Stimulated activated naive CD4-positive, alpha-beta T cell (primary cell): ENCODE measurements around the gene PNPO.
A peak's percentile ranks its signal among the peaks of the same experiment; 100 is the strongest.
"Not testable (repeated sequence)": the region's sequence is repeated elsewhere in the genome, so short reads cannot be mapped to it uniquely, and the experiment has no call there.

ENCODE experiments used
- DNase-seq, 6 experiments: peaks; one replicate each; lab custom pipeline; 2025; lab: John Stamatoyannopoulos, UW

PNPO gene

DNA sequence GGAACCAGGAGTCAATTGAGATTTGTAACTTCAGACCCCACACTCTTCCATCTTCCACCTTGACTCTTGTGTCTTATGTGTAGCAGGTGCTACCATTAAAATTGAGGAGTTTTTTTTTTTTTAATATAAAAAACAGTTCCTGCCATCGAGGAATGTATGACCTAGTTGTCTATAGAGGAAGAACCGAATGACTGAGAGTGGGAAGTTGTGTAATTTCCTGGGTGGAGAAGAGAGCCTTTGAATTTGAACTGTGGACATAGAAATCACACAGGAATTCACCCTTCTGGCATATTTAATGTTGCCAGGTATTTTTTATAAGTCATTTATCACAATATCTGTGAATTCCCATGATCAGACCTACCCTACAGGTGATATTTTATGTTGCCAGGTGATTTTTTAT, 23.4 kb upstream of the PNPO start:
- DNase-seq, result no peak

DNA sequence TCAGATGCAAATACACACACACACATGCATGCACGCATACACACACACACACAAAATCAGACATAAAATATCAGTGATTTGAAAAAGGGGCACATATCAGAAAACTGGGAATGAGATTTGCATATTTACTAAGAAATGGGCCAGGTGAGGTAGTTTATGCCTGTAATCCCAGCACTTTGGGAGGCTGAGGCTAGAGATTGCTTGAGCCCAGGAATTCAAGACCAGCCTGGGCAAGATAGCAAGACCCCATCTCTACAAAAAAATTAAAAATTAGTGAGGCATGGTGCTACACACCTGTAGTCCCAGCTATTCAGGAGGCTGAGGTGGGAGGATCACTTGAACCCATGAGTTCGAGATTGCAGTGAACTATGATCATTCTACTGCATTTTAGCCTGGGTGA, 22.4 kb upstream of the PNPO start:
- DNase-seq, result no peak

DNA sequence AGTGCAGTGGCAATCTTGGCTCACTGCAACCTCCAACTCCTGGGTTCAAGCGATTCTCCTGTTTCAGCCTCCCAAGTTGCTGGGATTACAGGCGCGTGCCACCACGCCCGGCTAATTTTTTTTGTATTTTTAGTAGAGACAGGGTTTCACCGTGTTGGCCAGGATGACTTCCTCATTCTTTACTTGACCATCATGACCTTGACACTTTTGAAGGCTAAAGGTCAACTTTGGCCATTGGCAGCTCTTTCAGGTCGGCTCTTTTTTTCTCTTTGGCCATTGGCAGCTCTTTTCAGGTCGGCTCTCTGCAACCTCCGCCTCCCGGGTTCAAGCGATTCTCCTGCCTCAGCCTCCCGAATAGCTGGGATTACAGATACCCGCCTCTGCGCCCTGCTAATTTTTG, 21.5 kb upstream of the PNPO start:
- not testable (repeated sequence) for DNase-seq

DNA sequence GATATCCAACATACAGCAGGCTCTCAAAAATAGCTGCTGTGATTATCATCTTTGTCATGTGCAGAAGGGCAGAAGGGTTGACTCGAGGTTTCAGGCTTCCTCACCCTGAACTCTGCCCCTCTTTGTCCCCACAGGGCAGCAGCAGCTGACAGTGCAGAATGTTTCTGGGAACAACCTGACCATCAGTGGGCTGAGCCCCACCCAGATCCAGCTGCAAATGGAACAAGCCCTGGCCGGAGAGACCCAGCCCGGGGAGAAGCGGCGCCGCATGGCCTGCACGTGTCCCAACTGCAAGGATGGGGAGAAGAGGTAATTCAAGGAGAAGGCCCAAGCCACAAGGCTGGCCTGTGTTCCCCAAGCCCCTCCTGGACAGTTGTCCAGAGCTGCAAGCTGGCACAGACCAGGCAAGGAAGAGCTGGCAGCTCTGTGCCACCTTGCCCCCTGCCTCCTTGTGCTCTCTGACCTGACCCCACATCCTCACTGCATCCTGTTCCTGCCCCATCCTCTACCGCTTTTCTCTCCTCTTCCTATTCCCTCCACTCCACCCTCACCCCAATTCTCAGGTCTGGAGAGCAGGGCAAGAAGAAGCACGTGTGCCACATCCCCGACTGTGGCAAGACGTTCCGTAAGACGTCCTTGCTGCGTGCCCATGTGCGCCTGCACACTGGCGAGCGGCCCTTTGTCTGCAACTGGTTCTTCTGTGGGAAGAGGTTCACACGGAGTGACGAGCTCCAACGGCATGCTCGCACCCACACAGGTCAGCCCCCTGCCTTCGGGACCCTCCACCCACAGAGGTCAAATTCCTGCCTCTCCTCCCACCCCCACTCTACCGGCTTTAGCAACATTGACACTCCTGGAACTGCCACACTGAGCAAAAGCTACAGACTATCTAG, 16.3 kb upstream of the PNPO start:
- no peak for DNase-seq

DNA sequence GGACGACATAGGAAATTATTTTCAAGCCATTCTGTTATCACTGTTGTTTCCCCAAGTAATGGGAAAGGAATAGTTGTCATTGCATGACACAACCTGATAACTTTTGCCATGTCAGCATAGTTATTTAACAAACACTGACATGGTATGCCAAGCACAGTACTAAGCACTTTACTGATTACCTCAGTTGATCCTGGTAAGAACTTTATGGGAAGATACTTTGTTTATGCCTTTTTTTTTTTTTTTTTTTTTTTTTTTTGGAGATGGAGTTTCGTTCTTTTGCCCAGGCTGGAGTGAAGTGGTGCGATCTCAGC, 15.7 kb upstream of the PNPO start:
- DNase-seq, result no peak

DNA sequence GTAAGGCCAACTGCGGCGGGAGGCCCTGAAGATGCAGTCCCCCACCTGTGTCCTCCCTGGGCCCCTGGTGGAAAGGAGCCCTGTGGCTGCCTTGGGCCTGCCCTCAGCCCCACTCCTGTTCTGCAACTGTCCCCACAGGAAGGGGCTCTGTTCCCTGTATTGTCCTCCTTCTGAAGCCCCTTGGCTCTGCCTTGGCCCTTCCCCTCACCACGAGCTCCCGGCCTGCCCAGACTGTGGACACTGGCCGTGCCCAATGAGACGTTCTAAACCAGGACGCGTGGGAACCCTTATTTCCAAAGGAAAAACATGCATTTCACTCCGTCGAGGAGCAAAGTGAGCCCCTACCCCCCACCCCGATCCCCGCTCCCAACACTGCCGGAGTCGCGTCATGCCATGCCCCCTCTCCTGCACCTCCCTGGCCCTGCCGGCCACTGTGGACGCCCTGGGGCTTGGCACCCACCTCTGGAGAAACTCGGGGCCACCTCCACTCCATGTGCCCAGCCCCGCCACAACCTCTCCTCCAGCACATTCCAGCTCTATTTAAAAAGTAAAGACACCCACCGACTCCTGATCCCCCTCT, 13.5 kb upstream of the PNPO start:
- DNase-seq, result no peak

DNA sequence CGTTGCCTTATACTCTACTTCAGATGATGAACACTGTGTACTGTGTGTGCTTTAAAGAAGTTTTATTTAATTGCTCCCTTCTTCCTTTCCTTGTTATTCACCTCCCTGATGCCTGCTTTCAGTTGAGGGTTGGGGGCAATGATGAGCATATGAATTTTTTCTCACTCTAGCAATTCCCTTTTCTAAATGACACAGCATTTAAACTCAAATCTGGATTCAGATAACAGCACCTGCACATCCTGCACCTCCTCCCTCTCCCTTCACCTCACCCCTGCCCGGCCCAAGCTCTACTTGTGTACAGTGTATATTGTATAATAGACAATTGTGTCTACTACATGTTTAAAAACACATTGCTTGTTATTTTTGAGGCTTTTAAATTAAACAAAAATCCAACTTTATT, 13.0 kb upstream of the PNPO start:
- no peak for DNase-seq

DNA sequence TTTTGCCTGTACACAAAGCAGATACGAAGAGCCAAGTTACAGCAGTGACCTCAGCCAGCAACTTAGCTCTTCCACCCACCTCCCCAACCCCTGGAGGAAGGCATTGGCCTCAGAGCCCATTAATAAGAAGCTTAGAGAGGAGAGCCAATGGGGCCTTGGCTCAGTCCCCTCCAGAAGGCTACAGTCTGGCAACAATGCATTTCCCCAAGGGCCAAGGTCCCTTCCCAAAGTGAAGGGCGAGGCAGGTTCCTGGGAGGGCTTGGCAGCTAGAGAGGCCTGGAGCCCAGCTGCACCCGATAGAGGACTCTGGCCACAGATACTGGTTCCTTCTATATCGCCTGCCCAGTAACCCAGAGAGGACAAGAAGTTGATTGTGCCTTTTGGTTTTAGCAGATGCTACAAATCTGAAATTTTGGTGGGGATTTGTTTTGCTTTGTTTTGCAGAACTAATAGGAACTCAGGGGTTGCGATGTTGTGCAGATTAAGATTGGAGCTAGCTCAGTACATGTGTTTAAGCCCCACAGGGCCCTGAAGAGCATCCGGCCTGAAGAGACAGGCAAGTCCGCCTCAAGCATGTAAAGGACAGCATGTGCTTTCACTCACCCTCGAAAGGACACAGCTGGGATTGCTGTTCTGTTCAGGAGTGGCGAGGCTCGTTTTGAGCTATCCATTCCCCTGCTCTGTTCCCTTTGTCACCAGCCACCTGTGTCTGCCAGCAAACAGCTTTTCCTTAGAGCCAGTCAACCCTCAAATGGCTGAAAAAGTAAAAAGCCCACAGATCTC, 12.0 kb upstream of the PNPO start:
- no peak for DNase-seq

DNA sequence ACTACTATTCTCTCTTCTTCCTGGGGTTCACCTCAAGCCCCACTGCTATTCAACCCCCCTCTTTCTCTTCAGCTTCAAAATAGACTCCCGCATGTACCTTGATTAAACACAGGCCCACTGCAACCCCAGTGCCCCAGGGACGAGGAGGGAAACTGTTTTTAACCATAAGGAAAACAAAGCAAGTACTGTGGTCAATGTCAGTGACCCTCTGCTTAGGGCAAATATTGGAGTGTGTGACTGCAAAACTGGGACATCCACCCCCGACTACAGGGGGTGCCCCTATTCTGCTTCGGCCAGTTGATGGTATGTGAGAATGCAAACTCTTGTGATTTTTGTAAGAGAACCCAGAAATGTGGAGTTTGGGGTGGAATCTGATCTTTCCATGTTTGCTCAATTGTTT, 9.5 kb upstream of the PNPO start:
- DNase-seq, result no peak

DNA sequence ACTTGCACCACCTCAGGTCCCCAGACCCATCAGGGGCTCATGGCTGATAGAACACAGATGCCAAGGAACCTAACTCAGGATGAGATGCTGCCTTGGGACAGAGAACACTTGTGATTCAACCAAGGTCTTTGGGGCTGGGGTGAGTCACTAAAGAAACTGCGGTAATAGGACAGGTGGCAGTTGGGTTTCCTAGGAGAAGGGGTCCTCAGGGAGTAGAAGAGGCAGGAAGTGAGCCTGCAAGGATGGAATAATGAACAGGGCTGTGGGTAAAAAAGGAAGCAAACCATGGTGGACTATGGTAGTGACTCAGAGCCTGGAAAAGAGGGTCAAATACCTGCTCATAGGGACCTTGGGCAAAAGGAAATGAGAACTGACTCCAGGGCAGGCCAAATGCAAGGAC, 6.5 kb upstream of the PNPO start:
- DNase-seq, result no peak

DNA sequence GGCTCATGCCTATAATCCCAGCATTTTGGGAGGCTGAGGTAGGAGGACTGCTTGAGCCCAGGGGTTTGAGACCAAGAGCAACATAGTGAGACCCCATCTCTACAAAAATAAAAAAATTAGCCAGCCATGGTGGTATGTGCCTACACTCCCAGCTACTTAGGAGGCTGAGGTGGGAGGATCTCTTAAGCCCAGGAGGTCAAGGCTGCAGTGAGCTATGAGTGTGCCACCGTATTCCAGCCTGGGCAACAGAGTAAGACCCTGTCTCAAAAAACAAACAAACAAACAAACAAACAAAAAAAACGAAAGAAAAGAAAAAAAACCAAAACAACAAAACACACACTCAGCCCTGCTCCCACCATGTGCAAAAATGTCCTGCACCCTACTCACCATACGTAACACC, 5.9 kb upstream of the PNPO start:
- DNase-seq, result not testable (repeated sequence)

DNA sequence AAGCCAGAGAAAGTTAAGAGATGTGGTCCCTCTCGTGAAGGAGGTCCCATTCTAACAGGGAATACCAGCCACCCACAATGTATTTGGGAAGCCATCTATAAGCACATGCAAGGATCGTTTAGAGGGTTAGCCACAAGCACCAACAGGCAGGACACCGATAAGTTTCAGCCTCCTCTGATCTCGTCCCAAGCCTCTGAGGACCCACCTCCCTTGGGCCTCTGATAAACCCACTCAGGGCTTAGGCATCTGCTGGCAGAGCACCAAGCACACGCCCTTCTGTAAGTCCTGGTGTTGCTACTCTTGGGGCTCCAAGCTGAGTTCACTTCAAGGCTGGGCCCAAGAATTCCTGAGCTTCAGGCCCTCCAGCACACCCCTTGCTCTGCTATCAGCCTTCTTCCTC, 5.4 kb upstream of the PNPO start:
- DNase-seq, result no peak

DNA sequence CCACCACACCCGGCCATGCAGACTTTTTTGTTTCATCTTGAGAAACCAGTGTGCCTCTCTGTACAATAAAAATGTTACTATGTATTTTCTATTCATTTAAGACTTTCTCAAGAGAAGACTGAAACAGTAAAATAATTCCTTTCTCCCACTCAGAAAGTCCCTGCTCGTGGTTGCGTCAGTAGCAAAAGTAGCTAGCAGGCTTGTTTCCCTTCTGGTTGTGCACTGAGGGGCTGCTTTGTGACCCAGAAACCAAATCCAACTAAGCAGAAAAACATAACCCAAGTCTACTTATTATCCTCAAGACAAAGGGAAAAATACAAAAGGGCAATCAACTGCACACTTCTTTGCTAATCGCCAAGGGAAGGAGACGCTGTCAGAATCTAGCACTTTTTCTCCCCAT, 3.4 kb upstream of the PNPO start:
- DNase-seq, result no peak

DNA sequence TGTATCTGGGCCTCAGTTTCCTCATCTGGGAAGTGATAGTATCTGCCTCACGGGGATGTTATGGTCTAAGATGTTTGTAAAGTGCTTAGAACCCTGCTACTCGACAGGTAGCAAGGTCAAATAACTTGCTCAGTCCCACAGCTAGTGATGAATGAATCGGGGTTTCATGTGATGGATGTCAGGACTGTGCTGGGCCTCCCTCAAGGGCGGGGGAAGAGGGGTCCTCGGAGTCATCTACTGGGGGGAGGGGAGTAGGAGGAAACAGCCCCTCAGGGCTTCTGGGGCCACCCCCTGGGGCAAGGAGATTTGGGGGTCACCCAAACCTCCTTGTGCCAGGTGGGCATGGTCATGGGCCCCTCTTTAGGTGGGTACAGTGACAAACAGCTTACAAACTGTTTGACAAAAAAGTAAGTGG, 732 bp downstream of the PNPO start:
- peak in 1 of 6 experiments; percentile 34 for DNase-seq

DNA sequence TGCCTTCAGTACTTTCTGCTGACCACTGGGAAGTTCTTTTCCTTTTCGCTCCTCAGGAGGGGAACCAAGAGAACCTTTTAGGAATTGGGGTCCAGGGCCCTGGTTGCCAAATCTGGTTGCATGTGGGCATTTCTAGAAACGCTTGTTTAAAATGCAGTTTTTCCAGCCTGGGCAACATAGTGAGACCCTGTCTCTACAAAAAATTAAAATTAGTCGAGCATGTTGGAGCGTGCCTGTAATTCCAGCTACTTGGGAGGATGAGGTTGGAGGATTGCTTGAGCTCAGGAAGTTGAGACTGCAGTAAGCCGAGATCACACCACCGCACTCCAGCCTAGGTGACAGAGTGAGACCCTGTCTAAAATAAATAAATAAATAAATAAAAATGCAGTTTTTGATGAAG, 1.2 kb downstream of the PNPO start:
- DNase-seq, result no peak

DNA sequence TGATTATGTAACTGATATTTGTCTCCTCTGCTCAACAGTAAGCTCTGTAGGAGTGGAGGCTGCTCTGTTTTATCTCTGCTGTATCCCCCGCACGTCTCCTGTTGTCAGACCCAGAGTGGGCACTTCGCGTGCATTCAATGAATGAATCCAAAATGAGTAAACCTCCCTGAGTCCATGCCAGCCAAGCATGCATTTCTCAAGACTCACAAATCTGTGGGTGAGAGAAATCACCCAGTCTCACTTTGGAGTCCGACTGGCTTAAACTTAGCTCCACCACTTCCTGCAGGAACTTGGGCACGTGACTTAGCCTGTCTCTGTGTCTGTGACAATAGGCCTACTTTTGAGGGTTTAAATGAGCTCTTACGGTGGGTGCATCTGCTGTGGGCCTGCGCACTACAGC, 3.7 kb downstream of the PNPO start:
- DNase-seq, result peak in 2 of 6 experiments; percentile 4 to 10

DNA sequence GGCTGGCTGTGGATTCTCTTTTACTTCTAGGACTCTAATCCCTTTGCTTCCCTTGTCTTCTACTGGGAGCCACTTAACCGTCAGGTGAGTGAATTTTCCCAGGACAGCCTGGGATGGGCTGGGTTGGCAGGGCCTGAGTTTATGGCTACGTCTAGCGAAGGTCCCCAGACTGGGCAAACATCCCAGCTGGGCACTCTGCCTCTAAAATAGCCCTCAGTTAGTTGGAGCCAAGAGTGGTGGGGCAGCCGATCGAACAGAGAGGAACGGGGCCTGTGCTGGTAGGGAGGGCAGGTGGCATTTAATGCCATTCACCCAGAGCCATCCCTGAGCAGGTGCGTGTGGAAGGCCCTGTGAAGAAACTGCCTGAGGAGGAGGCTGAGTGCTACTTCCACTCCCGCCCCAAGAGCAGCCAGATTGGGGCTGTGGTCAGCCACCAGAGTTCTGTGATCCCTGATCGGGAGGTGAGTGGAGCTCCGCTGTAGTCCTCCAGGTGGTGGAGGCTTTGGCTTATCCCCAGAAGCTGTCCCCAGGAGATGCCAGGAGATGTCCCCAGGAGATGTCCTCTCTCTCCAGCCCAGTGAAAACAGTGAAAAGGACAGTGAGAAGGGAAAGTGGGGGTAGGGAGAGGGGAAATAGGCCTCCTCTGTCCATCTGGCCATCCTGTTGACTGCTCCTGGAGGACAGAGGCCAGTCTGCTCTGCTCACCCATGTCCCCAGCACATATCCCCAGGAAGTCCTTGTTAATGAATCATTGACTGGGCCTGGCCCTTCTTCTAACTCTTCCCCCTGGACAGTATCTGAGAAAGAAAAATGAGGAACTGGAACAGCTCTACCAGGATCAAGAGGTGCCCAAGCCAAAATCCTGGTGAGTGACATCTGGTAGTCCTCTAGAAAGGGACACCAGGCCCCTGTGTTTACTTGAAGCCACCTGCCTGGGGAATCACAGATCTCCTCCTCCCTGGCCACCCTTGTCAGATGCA, 4.4 kb downstream of the PNPO start:
- DNase-seq, result no peak

DNA sequence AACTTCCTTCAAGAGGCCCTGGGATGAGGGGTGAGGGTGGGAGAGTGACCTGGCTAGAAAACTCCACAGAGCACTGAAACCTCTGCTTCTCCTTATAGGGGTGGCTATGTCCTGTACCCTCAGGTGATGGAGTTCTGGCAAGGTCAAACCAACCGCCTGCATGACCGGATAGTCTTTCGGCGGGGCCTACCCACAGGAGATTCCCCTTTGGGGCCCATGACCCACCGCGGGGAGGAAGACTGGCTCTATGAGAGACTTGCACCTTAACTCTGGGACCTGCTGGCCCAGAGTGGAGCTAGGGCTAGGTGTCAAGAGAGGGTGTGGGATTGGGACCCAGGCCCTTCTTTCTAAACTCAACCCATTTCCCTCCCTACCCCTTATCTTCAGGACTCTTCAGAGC, 5.1 kb downstream of the PNPO start:
- no peak for DNase-seq

DNA sequence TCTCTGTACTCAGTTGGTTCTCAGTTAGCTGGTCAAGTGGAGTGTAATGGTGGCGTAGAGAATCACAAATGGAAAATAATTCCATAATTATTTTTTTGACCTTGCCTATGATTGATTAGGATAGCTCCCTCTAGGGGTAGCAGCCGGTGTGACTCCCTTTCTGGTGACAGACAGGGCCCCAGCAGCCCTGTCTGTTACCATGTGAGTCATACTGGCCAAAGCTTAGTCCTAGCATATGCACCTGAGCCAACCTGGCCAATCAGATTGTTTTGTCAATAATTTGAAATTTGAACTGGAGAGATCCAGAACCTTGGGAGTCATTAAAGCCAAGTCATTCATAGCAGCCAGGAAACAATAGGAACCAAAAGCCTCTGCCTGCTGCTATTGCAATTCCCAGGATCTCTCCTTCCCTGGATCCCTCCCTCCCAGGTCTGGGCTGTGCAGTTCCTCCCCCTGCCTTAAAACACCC, 5.6 kb downstream of the PNPO start:
- DNase-seq, result peak; percentile 11 to 62 (median 31)

DNA sequence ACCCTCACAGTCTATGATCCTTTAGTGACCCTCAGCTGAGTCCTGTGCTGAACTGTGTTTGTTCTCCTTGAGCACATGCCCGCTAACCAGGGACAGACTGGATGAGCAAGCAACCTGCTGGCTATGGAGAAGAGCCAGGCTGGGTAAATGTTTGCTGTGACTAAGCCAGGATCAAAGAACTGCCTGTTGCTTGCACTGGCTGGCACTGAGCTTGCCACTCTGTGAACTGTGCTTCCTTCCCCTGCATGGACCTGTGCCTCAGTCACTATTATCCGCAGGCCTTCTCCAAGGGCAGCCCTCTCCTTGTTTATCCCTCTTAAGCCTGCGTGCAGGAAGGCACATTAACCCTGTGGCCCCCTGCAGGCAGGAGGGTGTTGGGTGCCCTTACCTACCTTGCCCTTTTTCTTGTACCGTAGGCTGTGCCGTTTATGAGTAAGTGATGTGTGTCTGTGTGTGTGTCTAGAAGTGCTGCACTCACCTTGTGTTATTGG, 7.4 kb downstream of the PNPO start:
- DNase-seq, result no peak

DNA sequence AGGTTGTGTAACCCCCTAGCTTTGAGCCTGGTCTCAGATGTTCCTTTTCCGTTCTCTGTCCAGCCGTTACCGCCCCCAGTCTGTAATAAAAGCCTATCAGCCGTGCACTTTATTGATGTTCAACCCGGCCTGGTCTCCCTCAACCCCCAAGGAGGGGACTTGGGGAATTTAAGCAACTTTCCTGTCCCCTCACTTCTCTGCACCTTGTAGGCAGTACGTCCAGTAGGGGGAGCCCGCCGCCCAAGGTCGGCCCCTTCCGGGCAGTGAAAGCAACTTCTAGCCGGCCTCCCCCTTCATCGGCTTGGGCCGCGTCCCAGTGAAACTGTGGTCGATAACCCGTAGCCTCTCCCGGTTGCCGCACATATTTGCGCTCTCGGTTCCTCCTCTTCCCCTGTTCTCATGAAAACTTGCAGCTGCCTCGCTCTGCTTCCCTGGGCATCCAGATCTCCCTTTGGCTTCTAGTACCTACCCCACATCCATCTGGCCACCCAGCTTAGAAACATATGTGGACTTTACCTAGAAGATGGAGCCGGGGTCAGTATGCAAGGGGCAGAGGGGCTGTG, 7.9 kb downstream of the PNPO start:
- peak; percentile 18 to 73 (median 66) for DNase-seq
